LNCaP clone FGC (cell line): ENCODE results near the gene KCNE4.

Source experiments
- DNase-seq: peaks from one replicate; pipeline ENCODE4 v3.0.0-alpha.2; 2011; ENCODE audit warnings: low read depth
- H3K4me3 ChIP-seq: 2 replicates; pipeline ENCODE4 v1.5.1; 2011; ENCODE audit warnings: mild to moderate bottlenecking, low read depth, low read length, control low read depth
- TF ChIP-seq, protein P1 (sequence below): IDR thresholded peaks from 2 replicates; pipeline ENCODE4 v1.5.1; 2012; ENCODE audit warnings: mild to moderate bottlenecking; ENCODE audit not compliant: control insufficient read depth, insufficient read depth; ENCODE audit errors: extremely low read depth

KCNE4 gene

DNA sequence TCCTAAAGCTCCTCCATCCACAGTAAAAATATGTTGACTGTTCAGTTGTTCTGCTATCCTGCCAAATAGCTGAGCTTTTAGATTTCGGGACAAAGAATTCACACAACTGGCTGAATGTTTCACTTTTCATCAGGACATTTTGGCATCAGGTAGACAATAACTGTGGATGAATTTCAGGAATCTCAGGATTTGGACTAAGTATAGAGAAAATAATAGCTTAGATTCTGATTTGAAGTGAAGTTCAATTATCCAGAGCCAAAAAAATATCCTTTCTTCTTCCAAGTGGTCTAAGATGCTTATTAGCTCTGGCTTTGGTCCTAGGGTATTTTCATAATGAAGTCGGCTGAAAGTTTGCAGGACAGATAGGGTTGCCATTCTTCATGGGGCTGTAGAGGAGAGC lies 16.1 kb downstream of the KCNE4 start:
- DNase-seq: no peak
- H3K4me3 ChIP-seq: no peak overlapping the region
- TF ChIP-seq, protein P1, sequence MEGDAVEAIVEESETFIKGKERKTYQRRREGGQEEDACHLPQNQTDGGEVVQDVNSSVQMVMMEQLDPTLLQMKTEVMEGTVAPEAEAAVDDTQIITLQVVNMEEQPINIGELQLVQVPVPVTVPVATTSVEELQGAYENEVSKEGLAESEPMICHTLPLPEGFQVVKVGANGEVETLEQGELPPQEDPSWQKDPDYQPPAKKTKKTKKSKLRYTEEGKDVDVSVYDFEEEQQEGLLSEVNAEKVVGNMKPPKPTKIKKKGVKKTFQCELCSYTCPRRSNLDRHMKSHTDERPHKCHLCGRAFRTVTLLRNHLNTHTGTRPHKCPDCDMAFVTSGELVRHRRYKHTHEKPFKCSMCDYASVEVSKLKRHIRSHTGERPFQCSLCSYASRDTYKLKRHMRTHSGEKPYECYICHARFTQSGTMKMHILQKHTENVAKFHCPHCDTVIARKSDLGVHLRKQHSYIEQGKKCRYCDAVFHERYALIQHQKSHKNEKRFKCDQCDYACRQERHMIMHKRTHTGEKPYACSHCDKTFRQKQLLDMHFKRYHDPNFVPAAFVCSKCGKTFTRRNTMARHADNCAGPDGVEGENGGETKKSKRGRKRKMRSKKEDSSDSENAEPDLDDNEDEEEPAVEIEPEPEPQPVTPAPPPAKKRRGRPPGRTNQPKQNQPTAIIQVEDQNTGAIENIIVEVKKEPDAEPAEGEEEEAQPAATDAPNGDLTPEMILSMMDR: no peak

GRCh38 chr2:223069465-223069864 lies 17.5 kb downstream of the KCNE4 start:
- TF ChIP-seq, protein P1: no peak
- no peak for DNase-seq
- H3K4me3 ChIP-seq: no peak overlapping the region

- no peak overlapping the region for H3K4me3 ChIP-seq
- TF ChIP-seq, protein P1: no peak
- DNase-seq: no peak
Observed at GRCh38 chr2:223069988-223070387, 18.0 kb downstream of the KCNE4 start.

- TF ChIP-seq, protein P1: no peak
- no peak for DNase-seq
- no peak overlapping the region for H3K4me3 ChIP-seq
Observed at GRCh38 chr2:223071139-223071538, 19.1 kb downstream of the KCNE4 start.

DNA sequence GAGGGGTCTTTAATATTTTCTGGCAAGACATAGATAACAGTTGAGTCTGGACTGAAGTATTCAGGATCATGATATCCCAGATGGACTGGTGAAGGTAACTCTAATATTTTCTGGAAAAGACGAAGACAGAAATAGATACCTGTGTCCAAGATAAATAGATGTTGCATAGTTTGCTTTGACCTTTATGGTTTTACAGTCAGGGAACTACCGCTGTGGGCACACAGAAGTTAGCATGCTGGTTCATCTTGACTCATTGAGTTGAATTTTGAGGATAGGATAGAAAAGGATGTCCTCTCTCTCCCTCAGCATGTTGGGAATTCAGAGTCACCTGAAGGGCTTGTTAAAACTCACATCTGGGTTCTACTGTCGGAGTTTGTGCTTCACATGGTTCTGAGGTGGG lies 20.8 kb downstream of the KCNE4 start:
- TF ChIP-seq, protein P1: no peak
- H3K4me3 ChIP-seq: no peak overlapping the region
- no peak for DNase-seq

- H3K4me3 ChIP-seq: no peak overlapping the region
- TF ChIP-seq, protein P1: no peak
- DNase-seq: no peak
Observed at GRCh38 chr2:223075301-223076270, 23.6 kb downstream of the KCNE4 start.
